NCI-H460 (cell line): ENCODE results near the gene TIGD1. TPM values are rescaled to one million over a fixed set of nuclear protein-coding genes. Genes with fewer than 3 reads are reported as not detected.
"Not testable (repeated sequence)": the region's sequence is repeated elsewhere in the genome, so short reads cannot be mapped to it uniquely, and the experiment has no call there.

Source experiments
- DNase-seq: peaks from one replicate; pipeline ENCODE4 v3.0.0-alpha.2; 2016; ENCODE audit warnings: low read depth; ENCODE audit errors: extremely low read depth
- total RNA-seq: library from RNA; depleted of rRNA; stranded (reverse); fragments of >200 nt; shearing (Covaris generic); gene quantifications from 2 replicates; pipeline ENCODE4 v1.2.3, GENCODE V29; 2014

The TIGD1 gene
- total RNA-seq, 1 experiment from 2014 or later: 17.7 TPM

GRCh38 chr2:232540441-232541041 lies 9.8 kb downstream of the TIGD1 start:
- no peak for DNase-seq

GRCh38 chr2:232539298-232540231 lies 10.8 kb downstream of the TIGD1 start, which contains the start of gene CHRNG:
CHRNG (plus strand) TSS chr2:232539692; CDS start chr2:232539748, 56 bp downstream.
- no peak for DNase-seq

GRCh38 chr2:232538671-232539070 lies 11.7 kb downstream of the TIGD1 start:
- DNase-seq: no peak

GRCh38 chr2:232537499-232537898 lies 12.9 kb downstream of the TIGD1 start:
- DNase-seq: no peak

GRCh38 chr2:232537079-232537478 lies 13.3 kb downstream of the TIGD1 start:
- no peak for DNase-seq

- DNase-seq: no peak
Observed at GRCh38 chr2:232535761-232536530, 14.4 kb downstream of the TIGD1 start.

- DNase-seq: no peak
Observed at GRCh38 chr2:232534940-232535651, 15.3 kb downstream of the TIGD1 start.

GRCh38 chr2:232533944-232534710 lies 16.2 kb downstream of the TIGD1 start:
- DNase-seq: no peak

GRCh38 chr2:232532821-232533220 lies 17.5 kb downstream of the TIGD1 start:
- DNase-seq: not testable (repeated sequence)

GRCh38 chr2:232532419-232532818 lies 17.9 kb downstream of the TIGD1 start:
- no peak for DNase-seq

- no peak for DNase-seq
Observed at GRCh38 chr2:232530626-232531260, 19.6 kb downstream of the TIGD1 start.

GRCh38 chr2:232529806-232530547 lies 20.4 kb downstream of the TIGD1 start:
- no peak for DNase-seq

GRCh38 chr2:232528746-232529460 lies 21.5 kb downstream of the TIGD1 start:
- no peak for DNase-seq

- DNase-seq: no peak
Observed at GRCh38 chr2:232527905-232528470, 22.4 kb downstream of the TIGD1 start.

GRCh38 chr2:232526372-232526941 lies 23.9 kb downstream of the TIGD1 start:
- DNase-seq: no peak

GRCh38 chr2:232525791-232526371 lies 24.5 kb downstream of the TIGD1 start, which contains the start of gene CHRND:
CHRND (plus strand) TSS chr2:232526160; CDS start chr2:232526216, 56 bp downstream.
- DNase-seq: no peak

- no peak for DNase-seq
Observed at GRCh38 chr2:232525199-232525598, 25.2 kb downstream of the TIGD1 start.
